ENCODE measurements around the gene LRRK1.

Gene LRRK1

GRCh38 chr15:101115393-101115785 is 196.2 kb downstream of the LRRK1 start:
- no peak for TF ChIP-seq CTCF (IDR thresholded peaks at IDR 0.05)

GRCh38 chr15:101115786-101116680 is 196.9 kb downstream of the LRRK1 start:
- TF ChIP-seq CTCF (IDR thresholded peaks at IDR 0.05), result no peak

- TF ChIP-seq CTCF (IDR thresholded peaks at IDR 0.05), result no peak
These were observed 197.5 kb downstream of the LRRK1 start for GRCh38 chr15:101116681-101116976.

GRCh38 chr15:101118116-101118515 is 199.0 kb downstream of the LRRK1 start:
- TF ChIP-seq CTCF (IDR thresholded peaks at IDR 0.05), result no peak

GRCh38 chr15:101118615-101119014 is 199.5 kb downstream of the LRRK1 start:
- TF ChIP-seq CTCF (IDR thresholded peaks at IDR 0.05), result no peak

- no peak for TF ChIP-seq CTCF (IDR thresholded peaks at IDR 0.05)
These were observed 200.0 kb downstream of the LRRK1 start for GRCh38 chr15:101119181-101119580.
